Measurements from ENCODE around the gene R3HCC1L. TPM values are rescaled to one million over a fixed set of nuclear protein-coding genes. Genes with fewer than 3 reads are reported as not detected.

Gene R3HCC1L
- total RNA-seq, 2 experiments from 2014 or later: 15.7 to 16.5 TPM

- H3K4me3 Mint-ChIP-seq: no peak overlapping the region
- TF ChIP-seq, protein P1, sequence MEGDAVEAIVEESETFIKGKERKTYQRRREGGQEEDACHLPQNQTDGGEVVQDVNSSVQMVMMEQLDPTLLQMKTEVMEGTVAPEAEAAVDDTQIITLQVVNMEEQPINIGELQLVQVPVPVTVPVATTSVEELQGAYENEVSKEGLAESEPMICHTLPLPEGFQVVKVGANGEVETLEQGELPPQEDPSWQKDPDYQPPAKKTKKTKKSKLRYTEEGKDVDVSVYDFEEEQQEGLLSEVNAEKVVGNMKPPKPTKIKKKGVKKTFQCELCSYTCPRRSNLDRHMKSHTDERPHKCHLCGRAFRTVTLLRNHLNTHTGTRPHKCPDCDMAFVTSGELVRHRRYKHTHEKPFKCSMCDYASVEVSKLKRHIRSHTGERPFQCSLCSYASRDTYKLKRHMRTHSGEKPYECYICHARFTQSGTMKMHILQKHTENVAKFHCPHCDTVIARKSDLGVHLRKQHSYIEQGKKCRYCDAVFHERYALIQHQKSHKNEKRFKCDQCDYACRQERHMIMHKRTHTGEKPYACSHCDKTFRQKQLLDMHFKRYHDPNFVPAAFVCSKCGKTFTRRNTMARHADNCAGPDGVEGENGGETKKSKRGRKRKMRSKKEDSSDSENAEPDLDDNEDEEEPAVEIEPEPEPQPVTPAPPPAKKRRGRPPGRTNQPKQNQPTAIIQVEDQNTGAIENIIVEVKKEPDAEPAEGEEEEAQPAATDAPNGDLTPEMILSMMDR (IDR thresholded peaks at IDR 0.05): no peak
- no peaks in the 10 kb centered on the region for H3K36me3 Mint-ChIP-seq (ENCODE audit: low read depth)
- no peaks in the 10 kb centered on the region for H3K4me1 Mint-ChIP-seq (ENCODE audit: low read depth)
- DNase-seq: no peak
- no peaks in the 10 kb centered on the region for H3K9me3 Mint-ChIP-seq
- ChIA-PET POLR2A (interaction anchor here (0.7 kb wide), 1 partner anchor 1165 kb away, joined by 3 read pairs; no protein-coding TSS in a partner anchor), CTCF (interaction anchor here (1.6 kb wide), 1 partner anchor 20 kb away, joined by 7 read pairs; no protein-coding TSS in a partner anchor)
- no peak overlapping the region for H3K27ac Mint-ChIP-seq
- no peak for ATAC-seq
- peaks cover 5% of the 10 kb centered on the region for H3K27me3 Mint-ChIP-seq
- intact Hi-C loops (cut with micrococcal nuclease): no loop called here
Measured at GRCh38 chr10:98289802-98290209, 155.3 kb downstream of the R3HCC1L start.

- Mint-ChIP-seq H3K9me3 (no peaks in the 10 kb centered on the region), H3K27me3 (peaks cover 5% of the 10 kb centered on the region), H3K27ac (no peak overlapping the region), H3K36me3 (ENCODE audit: low read depth) (no peaks in the 10 kb centered on the region), H3K4me1 (ENCODE audit: low read depth) (no peaks in the 10 kb centered on the region), H3K4me3 (no peak overlapping the region)
- ChIA-PET POLR2A (interaction anchor here (0.6 kb wide), 1 partner anchor 775 kb away, joined by 3 read pairs; no protein-coding TSS in a partner anchor), CTCF (no interaction called here)
- DNase-seq (no peak), ATAC-seq (no peak)
- TF ChIP-seq, protein P1 (IDR thresholded peaks at IDR 0.05): no peak
- intact Hi-C loops (cut with micrococcal nuclease): no loop called here
Measured at GRCh38 chr10:98292971-98293370, 158.5 kb downstream of the R3HCC1L start.

GRCh38 chr10:98293550-98294269 is 159.3 kb downstream of the R3HCC1L start:
- intact Hi-C loops (cut with micrococcal nuclease): no loop called here
- H3K27ac Mint-ChIP-seq: no peak overlapping the region
- ChIA-PET POLR2A (no interaction called here), CTCF (interaction anchor here (1.2 kb wide), 1 partner anchor 16 kb away, joined by 3 read pairs; no protein-coding TSS in a partner anchor)
- DNase-seq (no peak), ATAC-seq (no peak)
- TF ChIP-seq, protein P1 (IDR thresholded peaks at IDR 0.05): no peak
- H3K27me3 Mint-ChIP-seq: peaks cover 10% of the 10 kb centered on the region
- H3K4me3 Mint-ChIP-seq: no peak overlapping the region
- no peaks in the 10 kb centered on the region for H3K4me1 Mint-ChIP-seq (ENCODE audit: low read depth)
- H3K36me3 Mint-ChIP-seq (ENCODE audit: low read depth): no peaks in the 10 kb centered on the region
- no peaks in the 10 kb centered on the region for H3K9me3 Mint-ChIP-seq

DNA sequence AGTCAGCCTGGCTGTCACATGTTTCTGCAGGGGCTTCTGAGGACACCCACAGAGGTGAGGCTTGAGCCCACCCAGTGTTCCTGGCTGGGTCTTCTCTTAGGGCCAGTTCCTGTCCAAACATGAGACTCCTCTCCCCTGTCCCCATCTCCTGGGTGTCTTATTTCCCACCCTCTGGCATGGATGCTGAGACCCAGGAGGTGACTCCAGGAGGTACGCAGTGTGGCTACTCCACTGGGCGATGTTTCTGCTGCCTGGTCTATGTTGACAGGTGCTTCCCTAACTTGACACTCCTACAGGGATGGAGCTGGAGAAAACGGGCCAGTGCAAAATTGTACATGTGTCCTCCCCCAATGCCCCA is 159.8 kb downstream of the R3HCC1L start:
- Mint-ChIP-seq H3K27ac (no peak overlapping the region), H3K36me3 (ENCODE audit: low read depth) (no peaks in the 10 kb centered on the region), H3K9me3 (no peaks in the 10 kb centered on the region), H3K4me1 (ENCODE audit: low read depth) (no peaks in the 10 kb centered on the region), H3K27me3 (peaks cover 12% of the 10 kb centered on the region), H3K4me3 (no peak overlapping the region)
- ChIA-PET CTCF (interaction anchor here (1.2 kb wide), 1 partner anchor 15 kb away, joined by 3 read pairs; no protein-coding TSS in a partner anchor), POLR2A (no interaction called here)
- DNase-seq (no peak), ATAC-seq (no peak)
- intact Hi-C loops (cut with micrococcal nuclease): no loop called here
- TF ChIP-seq, protein P1 (IDR thresholded peaks at IDR 0.05): no peak

Other genes starting within 250 kb of the R3HCC1L start
- gene CRTAC1, start 104.0 kb upstream of the R3HCC1L start, total RNA-seq: not detected
- not detected for gene LOXL4, start 133.5 kb downstream of the R3HCC1L start, total RNA-seq